B cell (primary cell): ENCODE data around the gene METTL8. TPM values are rescaled to one million over a fixed set of nuclear protein-coding genes. Genes with fewer than 3 reads are reported as not detected.
"Not testable (repeated sequence)": the region's sequence is repeated elsewhere in the genome, so short reads cannot be mapped to it uniquely, and the experiment has no call there.

Experiments used
- ATAC-seq: fragments of 200-7000 bp; cut with Tn5 transposase; one replicate; pipeline ENCODE4 v1.10.0; 2021; ENCODE audit warnings: low read depth, mild to moderate bottlenecking, moderate number of reproducible peaks, moderate library complexity
- CTCF ChIA-PET: fragments of 350-600 bp; sonication (Branson Sonifier 250); formaldehyde crosslinking; loops from one replicate; lab custom pipeline; 2021; ENCODE audit warnings: antibody characterized with exemption, inconsistent platforms; lab: Charles Lee
- POLR2A ChIA-PET: fragments of 350-600 bp; sonication (Branson Sonifier 250); formaldehyde crosslinking; loops from one replicate; lab custom pipeline; 2021; ENCODE audit warnings: antibody characterized with exemption; lab: Charles Lee
- DNase-seq: peaks from one replicate; pipeline ENCODE4 v3.0.0; 2013
- H2AFZ ChIP-seq: 2 replicates; pipeline ENCODE4 v1.6.1; 2012; ENCODE audit warnings: mild to moderate bottlenecking, low read depth, low read length; ENCODE audit not compliant: insufficient read depth, poor library complexity, severe bottlenecking
- H3K27ac ChIP-seq, 2 donors: 1 replicate in 1 of 2; 2 replicates in 1 of 2; pipeline ENCODE4 v1.5.1; 2012 to 2013; ENCODE audit warnings: low read length in 2 of 2, mild to moderate bottlenecking in 2 of 2, moderate library complexity in 1 of 2
- H3K27me3 ChIP-seq, 4 experiments: fragments of 200-600 bp in 1 of 4; sonication (generic) in 1 of 4; replicated peaks in 1 of 4; 1 replicate in 2 of 4; 2 replicates in 2 of 4; pipeline versions ENCODE4 v1.6.1 to v1.7.0; 2013 to 2016; ENCODE audit warnings: low read length in 3 of 4, mild to moderate bottlenecking in 2 of 4, mixed read lengths in 1 of 4, moderate library complexity in 1 of 4; ENCODE audit not compliant: insufficient read depth in 4 of 4, control insufficient read depth in 3 of 4; ENCODE audit errors: control extremely low read depth in 1 of 4
- H3K36me3 ChIP-seq, 2 experiments: replicated peaks in 1 of 2; 1 replicate in 1 of 2; 2 replicates in 1 of 2; pipeline versions ENCODE4 v1.6.1 to v1.7.1; 2013; ENCODE audit warnings: low read length in 1 of 2; ENCODE audit not compliant: insufficient read depth in 2 of 2, control insufficient read depth in 1 of 2; ENCODE audit errors: control extremely low read depth in 1 of 2, extremely low read depth in 1 of 2
- H3K4me1 ChIP-seq, 2 donors: fragments of 200-600 bp in 1 of 2; sonication (generic) in 1 of 2; 1 replicate in 1 of 2; 2 replicates in 1 of 2; pipeline versions ENCODE4 v1.5.1 to v1.6.1; 2013 to 2017; ENCODE audit warnings: low read length in 2 of 2; ENCODE audit not compliant: control insufficient read depth in 2 of 2, insufficient read depth in 2 of 2
- H3K4me2 ChIP-seq: replicated peaks from 2 replicates; pipeline ENCODE3; 2012; ENCODE audit warnings: mild to moderate bottlenecking, low read depth, low read length; ENCODE audit not compliant: poor library complexity, severe bottlenecking
- H3K4me3 ChIP-seq, 5 experiments: fragments of 200-600 bp in 1 of 5; sonication (generic) in 1 of 5; 1 replicate in 3 of 5; 2 replicates in 2 of 5; pipeline versions ENCODE4 v1.5.1 to v1.7.0; 2011 to 2016; ENCODE audit warnings: low read length in 4 of 5, mild to moderate bottlenecking in 4 of 5, low read depth in 2 of 5, control low read depth in 1 of 5, moderate library complexity in 1 of 5; ENCODE audit not compliant: insufficient read depth in 1 of 5; ENCODE audit errors: control extremely low read depth in 1 of 5, extremely low read depth in 1 of 5
- H3K79me2 ChIP-seq: fragments of 200-600 bp; sonication (generic); one replicate; pipeline ENCODE4 v1.6.0; 2016; ENCODE audit warnings: low read length; ENCODE audit not compliant: control insufficient read depth, insufficient read depth
- H3K9ac ChIP-seq: fragments of 200-600 bp; sonication (generic); 2 replicates; pipeline ENCODE4 v1.6.1; 2017; ENCODE audit warnings: mild to moderate bottlenecking, low read length, moderate library complexity
- H3K9me3 ChIP-seq, 3 donors: one replicate each; pipeline versions ENCODE4 v1.6.1 to v1.7.1; 2013; ENCODE audit warnings: low read length in 2 of 3; ENCODE audit not compliant: control insufficient read depth in 2 of 3, insufficient read depth in 1 of 3; ENCODE audit errors: control extremely low read depth in 1 of 3
- H4K20me1 ChIP-seq: 2 replicates; pipeline ENCODE4 v1.6.0; 2012; ENCODE audit warnings: mild to moderate bottlenecking, low read length; ENCODE audit not compliant: insufficient read depth, control insufficient read depth, poor library complexity, severe bottlenecking
- H3K27ac Mint-ChIP-seq: one replicate; pipeline ENCODE4 v1.8.0; 2021; ENCODE audit warnings: mixed read lengths
- H3K27me3 Mint-ChIP-seq: one replicate; pipeline ENCODE4 v1.8.0; 2021; ENCODE audit warnings: mixed read lengths
- H3K4me1 Mint-ChIP-seq: one replicate; pipeline ENCODE4 v1.8.0; 2021; ENCODE audit warnings: mixed read lengths
- H3K4me3 Mint-ChIP-seq: one replicate; pipeline ENCODE4 v1.8.0; 2021; ENCODE audit warnings: mixed read lengths
- H3K9me3 Mint-ChIP-seq: one replicate; pipeline ENCODE4 v1.8.0; 2022; ENCODE audit warnings: mixed read lengths; ENCODE audit not compliant: insufficient read depth
- EZH2 ChIP-seq: IDR thresholded peaks from 2 replicates; pipeline ENCODE4 v1.6.1; 2012; ENCODE audit warnings: borderline replicate concordance, low read depth, mild to moderate bottlenecking, moderate library complexity, low read length; ENCODE audit not compliant: insufficient read depth, poor library complexity, severe bottlenecking
- WGBS: methylation state at CpG from one replicate; pipeline ENCODE4 v1.1.5; 2013; ENCODE audit warnings: missing lambda C conversion rate; ENCODE audit not compliant: insufficient coverage; 5-methylcytosine and 5-hydroxymethylcytosine counted together
- intact Hi-C: fragments of 100-400 bp; cut with micrococcal nuclease; formaldehyde crosslinking; loops from one replicate; pipeline ENCODE4 v1.10.0; 2022
- polyA plus RNA-seq: library from polyadenylated mRNA; depleted of rRNA; stranded (reverse); fragments of >200 nt; gene quantifications from 2 replicates; pipeline ENCODE4 v1.2.3, GENCODE V29; 2012
- total RNA-seq, 2 donors: library from RNA; stranded (reverse); fragments of 120-200 nt in 1 of 2; gene quantifications; 1 replicate in 1 of 2; 2 replicates in 1 of 2; pipeline versions ENCODE4 v1.2.3 to v1.2.4, GENCODE V29; 2013 to 2022
- TF ChIP-seq, protein P1 (sequence below): fragments of 200-600 bp; IDR thresholded peaks from one replicate; pipeline ENCODE4 v1.8.0; 2022; ENCODE audit warnings: antibody characterized with exemption, mild to moderate bottlenecking

Gene METTL8
- total and polyA plus RNA-seq, 2 donors (not counting 1 experiment from before 2014, with no cell fraction given): 20.8 to 57.8 TPM

DNA sequence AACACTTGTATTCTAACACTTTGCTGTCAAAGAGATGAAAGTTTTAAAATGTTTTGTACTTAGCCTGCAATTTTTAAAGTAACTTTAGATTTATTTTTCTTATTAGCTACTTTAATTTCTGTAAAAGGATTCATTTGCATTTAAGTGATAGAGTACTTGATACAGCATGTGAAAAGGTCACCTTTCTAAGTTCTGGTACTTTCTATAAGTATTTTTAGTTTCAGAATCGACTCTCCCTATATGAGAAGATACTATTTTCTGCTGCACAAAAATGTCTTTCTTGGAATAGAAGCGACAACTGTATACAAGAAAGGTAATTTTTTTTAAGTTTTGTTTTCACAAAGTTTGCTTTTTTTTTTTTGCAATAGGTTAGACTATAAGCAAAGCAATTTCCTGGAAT, 72.9 kb downstream of the METTL8 start:
- DNase-seq (no peak), ATAC-seq (no peak)
- H2AFZ ChIP-seq: no peak overlapping the region
- H3K4me3 Mint-ChIP-seq: no peak overlapping the region
- no peaks in the 10 kb centered on the region for H3K27me3 ChIP-seq
- H3K9ac ChIP-seq: no peak overlapping the region
- H3K79me2 ChIP-seq: no peaks in the 10 kb centered on the region
- POLR2A ChIA-PET: no interaction called here
- no peak overlapping the region for H3K4me3 ChIP-seq
- CTCF ChIA-PET: interaction anchor here (0.6 to 0.7 kb wide), 2 partner anchors 84 to 248 kb away, joined by 3 to 4 read pairs; no protein-coding TSS in a partner anchor
- TF ChIP-seq, protein P1, sequence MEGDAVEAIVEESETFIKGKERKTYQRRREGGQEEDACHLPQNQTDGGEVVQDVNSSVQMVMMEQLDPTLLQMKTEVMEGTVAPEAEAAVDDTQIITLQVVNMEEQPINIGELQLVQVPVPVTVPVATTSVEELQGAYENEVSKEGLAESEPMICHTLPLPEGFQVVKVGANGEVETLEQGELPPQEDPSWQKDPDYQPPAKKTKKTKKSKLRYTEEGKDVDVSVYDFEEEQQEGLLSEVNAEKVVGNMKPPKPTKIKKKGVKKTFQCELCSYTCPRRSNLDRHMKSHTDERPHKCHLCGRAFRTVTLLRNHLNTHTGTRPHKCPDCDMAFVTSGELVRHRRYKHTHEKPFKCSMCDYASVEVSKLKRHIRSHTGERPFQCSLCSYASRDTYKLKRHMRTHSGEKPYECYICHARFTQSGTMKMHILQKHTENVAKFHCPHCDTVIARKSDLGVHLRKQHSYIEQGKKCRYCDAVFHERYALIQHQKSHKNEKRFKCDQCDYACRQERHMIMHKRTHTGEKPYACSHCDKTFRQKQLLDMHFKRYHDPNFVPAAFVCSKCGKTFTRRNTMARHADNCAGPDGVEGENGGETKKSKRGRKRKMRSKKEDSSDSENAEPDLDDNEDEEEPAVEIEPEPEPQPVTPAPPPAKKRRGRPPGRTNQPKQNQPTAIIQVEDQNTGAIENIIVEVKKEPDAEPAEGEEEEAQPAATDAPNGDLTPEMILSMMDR: no peak
- no peak for TF ChIP-seq EZH2
- H3K9me3 Mint-ChIP-seq: peaks cover 5% of the 10 kb centered on the region
- H3K27ac ChIP-seq: no peak overlapping the region
- H3K36me3 ChIP-seq: no peaks in the 10 kb centered on the region
- no peaks in the 10 kb centered on the region for H4K20me1 ChIP-seq
- no peaks in the 10 kb centered on the region for H3K27me3 Mint-ChIP-seq
- intact Hi-C loops: loop anchor here (5.0 kb wide), 1 partner anchor 36 kb away; no protein-coding TSS in a partner anchor
- H3K27ac Mint-ChIP-seq: no peak overlapping the region
- no peaks in the 10 kb centered on the region for H3K4me1 Mint-ChIP-seq
- no peak overlapping the region for H3K4me2 ChIP-seq
- no peaks in the 10 kb centered on the region for H3K4me1 ChIP-seq
- peaks cover 0 to 4% (median 3%) of the 10 kb centered on the region in 3 donors for H3K9me3 ChIP-seq
- no CpG with 5 or more reads among the region's 2 CpGs for WGBS

DNA sequence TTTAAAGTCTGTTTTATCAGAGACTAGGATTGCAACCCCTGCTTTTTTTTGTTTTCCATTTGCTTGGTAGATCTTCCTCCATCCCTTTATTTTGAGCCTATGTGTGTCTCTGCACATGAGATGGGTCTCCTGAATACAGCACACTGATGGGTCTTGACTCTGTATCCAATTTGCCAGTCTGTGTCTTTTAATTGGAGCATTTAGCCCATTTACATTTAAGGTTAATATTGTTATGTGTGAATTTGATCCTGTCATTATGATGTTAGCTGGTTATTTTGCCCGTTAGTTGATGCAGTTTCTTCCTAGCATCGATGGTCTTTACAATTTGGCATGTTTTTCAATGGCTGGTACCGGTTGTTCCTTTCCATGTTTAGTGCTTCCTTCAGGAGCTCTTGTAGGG, 80.0 kb downstream of the METTL8 start:
- H3K9me3 Mint-ChIP-seq, H3K27ac Mint-ChIP-seq, H3K27ac ChIP-seq, H3K36me3 ChIP-seq, H3K4me1 ChIP-seq, H4K20me1 ChIP-seq, H3K9ac ChIP-seq, H3K27me3 ChIP-seq, H3K4me1 Mint-ChIP-seq, H3K9me3 ChIP-seq, POLR2A ChIA-PET, H3K4me2 ChIP-seq, intact Hi-C loops, H3K4me3 ChIP-seq, H2AFZ ChIP-seq, ATAC-seq, H3K79me2 ChIP-seq, DNase-seq, H3K27me3 Mint-ChIP-seq, H3K4me3 Mint-ChIP-seq: not testable (repeated sequence)
- CTCF ChIA-PET: interaction anchor here (1.1 kb wide), 1 partner anchor 63 kb away, joined by 3 read pairs; no protein-coding TSS in a partner anchor
- no CpG with 5 or more reads among the region's 3 CpGs for WGBS
